Activated B cell treated with CpG ODN at 0.5 μM for 24 hours (primary cell): Measurements from ENCODE around the gene KIF19. TPM values are rescaled to one million over a fixed set of nuclear protein-coding genes. Genes with fewer than 3 reads are reported as not detected.

Experiments
- ATAC-seq: fragments of 200-7000 bp; cut with Tn5 transposase; one replicate; pipeline ENCODE4 v1.10.0; 2021; ENCODE audit warnings: low read depth, mild to moderate bottlenecking, moderate library complexity
- CTCF ChIA-PET: fragments of 350-600 bp; sonication (Branson Sonifier 250); formaldehyde crosslinking; loops from one replicate; lab custom pipeline; 2021; ENCODE audit warnings: antibody characterized with exemption; lab: Charles Lee
- POLR2A ChIA-PET: fragments of 350-600 bp; sonication (Branson Sonifier 250); formaldehyde crosslinking; loops from one replicate; lab custom pipeline; 2021; ENCODE audit warnings: antibody characterized with exemption; lab: Charles Lee
- DNase-seq: peaks from one replicate; pipeline ENCODE4 v3.0.0; 2022
- H3K27ac Mint-ChIP-seq: one replicate; pipeline ENCODE4 v1.8.0; 2020; ENCODE audit warnings: mixed read lengths
- H3K27me3 Mint-ChIP-seq: one replicate; pipeline ENCODE4 v1.8.0; 2021; ENCODE audit warnings: mixed read lengths
- H3K36me3 Mint-ChIP-seq: one replicate; pipeline ENCODE4 v1.8.0; 2021; ENCODE audit warnings: low read depth, mixed read lengths
- H3K4me1 Mint-ChIP-seq: one replicate; pipeline ENCODE4 v1.8.0; 2021; ENCODE audit warnings: mixed read lengths
- H3K4me3 Mint-ChIP-seq: one replicate; pipeline ENCODE4 v1.8.0; 2020; ENCODE audit warnings: mild to moderate bottlenecking, mixed read lengths
- H3K9me3 Mint-ChIP-seq: one replicate; pipeline ENCODE4 v1.8.0; 2020; ENCODE audit warnings: mixed read lengths
- intact Hi-C: fragments of 100-400 bp; cut with micrococcal nuclease; formaldehyde crosslinking; loops from one replicate; pipeline ENCODE4 v1.15.1; 2024
- total RNA-seq: library from RNA; stranded (reverse); gene quantifications from 2 replicates; pipeline ENCODE4 v1.2.3, GENCODE V29; 2022
- TF ChIP-seq, protein P1 (sequence below): fragments of 200-600 bp; IDR thresholded peaks from one replicate; pipeline ENCODE4 v1.8.0; 2022; ENCODE audit warnings: antibody characterized with exemption, mild to moderate bottlenecking

Gene KIF19
- total RNA-seq, 1 donor from 2014 or later, result not detected

- no peak overlapping the region for H3K4me3 Mint-ChIP-seq
- no peaks in the 10 kb centered on the region for H3K36me3 Mint-ChIP-seq
- no peaks in the 10 kb centered on the region for H3K4me1 Mint-ChIP-seq
- no peak for DNase-seq
- no peak overlapping the region for H3K27ac Mint-ChIP-seq
- ChIA-PET POLR2A (no interaction called here), CTCF (interaction anchor here (0.9 to 1.2 kb wide), 2 partner anchors 12 to 23 kb away, joined by 3 to 4 read pairs; no protein-coding TSS in a partner anchor)
- ATAC-seq, result no peak
- H3K27me3 Mint-ChIP-seq, result peaks cover 11% of the 10 kb centered on the region
- H3K9me3 Mint-ChIP-seq, result no peaks in the 10 kb centered on the region
- intact Hi-C loops, result no loop called here
- TF ChIP-seq, protein P1, sequence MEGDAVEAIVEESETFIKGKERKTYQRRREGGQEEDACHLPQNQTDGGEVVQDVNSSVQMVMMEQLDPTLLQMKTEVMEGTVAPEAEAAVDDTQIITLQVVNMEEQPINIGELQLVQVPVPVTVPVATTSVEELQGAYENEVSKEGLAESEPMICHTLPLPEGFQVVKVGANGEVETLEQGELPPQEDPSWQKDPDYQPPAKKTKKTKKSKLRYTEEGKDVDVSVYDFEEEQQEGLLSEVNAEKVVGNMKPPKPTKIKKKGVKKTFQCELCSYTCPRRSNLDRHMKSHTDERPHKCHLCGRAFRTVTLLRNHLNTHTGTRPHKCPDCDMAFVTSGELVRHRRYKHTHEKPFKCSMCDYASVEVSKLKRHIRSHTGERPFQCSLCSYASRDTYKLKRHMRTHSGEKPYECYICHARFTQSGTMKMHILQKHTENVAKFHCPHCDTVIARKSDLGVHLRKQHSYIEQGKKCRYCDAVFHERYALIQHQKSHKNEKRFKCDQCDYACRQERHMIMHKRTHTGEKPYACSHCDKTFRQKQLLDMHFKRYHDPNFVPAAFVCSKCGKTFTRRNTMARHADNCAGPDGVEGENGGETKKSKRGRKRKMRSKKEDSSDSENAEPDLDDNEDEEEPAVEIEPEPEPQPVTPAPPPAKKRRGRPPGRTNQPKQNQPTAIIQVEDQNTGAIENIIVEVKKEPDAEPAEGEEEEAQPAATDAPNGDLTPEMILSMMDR, result no peak
Observed at GRCh38 chr17:74390680-74391653, 64.9 kb downstream of the KIF19 start.

DNA sequence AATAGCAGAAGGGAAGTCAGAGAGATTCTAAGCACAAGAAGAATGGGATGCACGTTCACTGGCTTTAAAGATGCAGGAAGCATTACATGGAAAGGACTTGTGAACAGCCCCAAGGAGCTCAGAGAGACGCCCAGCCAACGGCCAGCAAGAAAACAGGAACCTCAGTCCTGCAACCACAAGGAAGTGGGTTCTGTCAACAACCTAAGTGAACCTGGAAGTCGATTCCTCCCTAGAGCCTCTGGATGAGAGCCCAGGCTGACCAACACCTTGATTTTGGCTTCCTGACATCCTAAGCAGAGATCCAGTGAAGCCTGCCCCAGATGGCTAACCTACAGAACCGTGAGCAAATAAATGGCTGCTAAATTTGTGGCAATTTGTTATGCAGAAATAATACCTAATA lies 65.7 kb downstream of the KIF19 start:
- ATAC-seq, result no peak
- Mint-ChIP-seq H3K27me3 (peaks cover 11% of the 10 kb centered on the region), H3K4me1 (no peaks in the 10 kb centered on the region), H3K4me3 (no peak overlapping the region), H3K27ac (no peak overlapping the region), H3K36me3 (no peaks in the 10 kb centered on the region), H3K9me3 (no peaks in the 10 kb centered on the region)
- CTCF ChIA-PET, result interaction anchor here (1.2 kb wide), 1 partner anchor 24 kb away, joined by 4 read pairs; no protein-coding TSS in a partner anchor
- POLR2A ChIA-PET, result no interaction called here
- DNase-seq, result no peak
- intact Hi-C loops, result no loop called here
- TF ChIP-seq, protein P1, result no peak

GRCh38 chr17:74392848-74393247 lies 66.8 kb downstream of the KIF19 start:
- TF ChIP-seq, protein P1, result no peak
- POLR2A ChIA-PET, result no interaction called here

DNA sequence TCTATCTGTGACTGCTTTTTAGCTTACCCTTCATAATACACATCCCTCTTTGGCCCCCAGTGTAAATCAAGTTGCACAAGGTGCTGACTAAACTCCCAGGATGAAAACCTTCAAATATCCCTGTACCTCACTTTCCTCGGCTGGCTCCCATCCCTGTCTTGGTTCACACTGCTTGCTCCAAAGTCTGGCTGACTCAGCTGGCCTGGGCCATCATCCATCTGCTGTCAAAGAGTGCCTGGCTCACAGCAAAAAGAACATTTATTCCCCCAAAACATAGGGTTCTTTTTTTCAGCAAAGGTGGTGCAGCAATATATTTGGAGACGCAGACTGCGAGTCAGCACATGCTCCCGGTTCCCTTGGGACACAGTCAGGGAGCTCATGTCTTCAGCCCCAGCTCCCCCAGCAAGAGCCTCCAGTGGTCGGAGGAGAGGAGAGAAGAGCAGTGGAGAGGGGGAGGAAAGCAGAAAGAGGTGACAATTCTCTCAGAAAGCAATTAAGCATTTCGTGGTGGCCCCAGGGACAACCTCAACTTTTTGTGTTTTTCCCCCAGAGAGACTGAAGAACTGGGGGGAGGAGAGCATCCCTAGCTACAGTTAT lies 67.4 kb downstream of the KIF19 start:
- peaks cover 11% of the 10 kb centered on the region for H3K27me3 Mint-ChIP-seq
- H3K4me3 Mint-ChIP-seq, result no peak overlapping the region
- no peaks in the 10 kb centered on the region for H3K36me3 Mint-ChIP-seq
- no peaks in the 10 kb centered on the region for H3K9me3 Mint-ChIP-seq
- ChIA-PET POLR2A (no interaction called here), CTCF (interaction anchor here (1.3 to 1.7 kb wide), 2 partner anchors 15 to 24 kb away, joined by 4 read pairs; no protein-coding TSS in a partner anchor)
- H3K27ac Mint-ChIP-seq, result no peak overlapping the region
- DNase-seq, result no peak
- intact Hi-C loops, result no loop called here
- H3K4me1 Mint-ChIP-seq, result no peaks in the 10 kb centered on the region
- TF ChIP-seq, protein P1, result no peak
- ATAC-seq, result no peak

More at GRCh38 chr17:74392848-74393247, 66.8 kb downstream of the KIF19 start:
- Mint-ChIP-seq H3K4me3 (no peak overlapping the region), H3K4me1 (no peaks in the 10 kb centered on the region), H3K9me3 (no peaks in the 10 kb centered on the region), H3K27me3 (peaks cover 11% of the 10 kb centered on the region), H3K36me3 (no peaks in the 10 kb centered on the region), H3K27ac (no peak overlapping the region)
- no peak for ATAC-seq
- DNase-seq, result no peak
- CTCF ChIA-PET, result interaction anchor here (1.3 to 1.7 kb wide), 2 partner anchors 14 to 24 kb away, joined by 4 read pairs; no protein-coding TSS in a partner anchor
- intact Hi-C loops, result no loop called here
